ENCODE data around the gene PNPLA6. TPM values are rescaled to one million over a fixed set of nuclear protein-coding genes. Genes with fewer than 3 reads are reported as not detected.

Gene PNPLA6
- total and polyA plus RNA-seq, 2 experiments from 2014 or later: 65.0 to 86.6 TPM

- H3K27me3 ChIP-seq (replicated peaks; ENCODE audit: insufficient read depth): no peaks in the 10 kb centered on the region
These were observed 43.4 kb upstream of the PNPLA6 start for GRCh38 chr19:7492142-7492541.

GRCh38 chr19:7492558-7492957 is 43.0 kb upstream of the PNPLA6 start:
- Histone ChIP-seq H4K20me1 (ENCODE audit: insufficient read depth) (no peaks in the 10 kb centered on the region), H3K4me3 (no peak overlapping the region), H3K36me3 (ENCODE audit: low read depth) (no peaks in the 10 kb centered on the region), H3K27me3 (replicated peaks; ENCODE audit: insufficient read depth) (no peaks in the 10 kb centered on the region), H3K9ac (no peak overlapping the region), H3K9me2 (ENCODE audit: insufficient read depth) (no peaks in the 10 kb centered on the region), H3F3A (ENCODE audit: insufficient read depth) (no peaks in the 10 kb centered on the region), H2AFZ (no peak overlapping the region), H3K27ac (no peak overlapping the region), H3K9me3 (ENCODE audit: low read depth) (no peaks in the 10 kb centered on the region), H3K4me2 (ENCODE audit: unreplicated experiment) (no peak overlapping the region), H3K4me1 (ENCODE audit: insufficient read depth) (peaks cover 4% of the 10 kb centered on the region; the same call in 1 of the 2 replicates), H3K79me2 (ENCODE audit: insufficient read depth) (no peaks in the 10 kb centered on the region)
- 47 to 54% methylated on average over 11 of the region's 11 CpGs for WGBS, 2 experiments (ENCODE audit: low coverage in 1 of 2, low lambda C conversion rate in 2 of 2, missing lambda C conversion rate in 2 of 2)
- TF ChIP-seq EZH2 (IDR thresholded peaks at IDR 0.05; ENCODE audit: insufficient read depth, poor library complexity, severe bottlenecking): no peak
- no peak for TF ChIP-seq EZH2phosphoT487 (IDR thresholded peaks at IDR 0.05; ENCODE audit: insufficient read depth, low read depth)
- in situ Hi-C loops (cut with MboI): no loop called here
- DNase-seq: no peak

More at GRCh38 chr19:7492142-7492541, 43.4 kb upstream of the PNPLA6 start:
- Histone ChIP-seq H2AFZ (no peak overlapping the region), H3K4me3 (no peak overlapping the region), H3K4me1 (ENCODE audit: insufficient read depth) (peaks cover 4% of the 10 kb centered on the region; the same call in 1 of the 2 replicates), H3K4me2 (ENCODE audit: unreplicated experiment) (no peak overlapping the region), H3K9me3 (ENCODE audit: low read depth) (no peaks in the 10 kb centered on the region), H3K27ac (no peak overlapping the region), H3K36me3 (ENCODE audit: low read depth) (no peaks in the 10 kb centered on the region), H3F3A (ENCODE audit: insufficient read depth) (no peaks in the 10 kb centered on the region), H4K20me1 (ENCODE audit: insufficient read depth) (no peaks in the 10 kb centered on the region), H3K9ac (no peak overlapping the region), H3K9me2 (ENCODE audit: insufficient read depth) (no peaks in the 10 kb centered on the region), H3K79me2 (ENCODE audit: insufficient read depth) (no peaks in the 10 kb centered on the region)
- in situ Hi-C loops (cut with MboI): no loop called here
- TF ChIP-seq EZH2 (IDR thresholded peaks at IDR 0.05; ENCODE audit: insufficient read depth, poor library complexity, severe bottlenecking) (no peak), EZH2phosphoT487 (IDR thresholded peaks at IDR 0.05; ENCODE audit: insufficient read depth, low read depth) (no peak)
- WGBS, 2 experiments (ENCODE audit: low coverage in 1 of 2, low lambda C conversion rate in 2 of 2, missing lambda C conversion rate in 2 of 2): 29 to 37% methylated on average over 4 of the region's 4 CpGs
- peak; percentile 72 for DNase-seq

GRCh38 chr19:7494416-7495098 is 41.0 kb upstream of the PNPLA6 start:
- no peak for DNase-seq
- H2AFZ ChIP-seq: no peak overlapping the region
- no peaks in the 10 kb centered on the region for H3K9me2 ChIP-seq (ENCODE audit: insufficient read depth)

GRCh38 chr19:7497292-7497691 is 38.2 kb upstream of the PNPLA6 start:
- DNase-seq: peak; percentile 50
- Histone ChIP-seq H3K27ac (no peak overlapping the region), H3K79me2 (ENCODE audit: insufficient read depth) (no peaks in the 10 kb centered on the region), H3K4me1 (ENCODE audit: insufficient read depth) (no peaks in the 10 kb centered on the region), H3K9me3 (ENCODE audit: low read depth) (no peaks in the 10 kb centered on the region), H3K36me3 (ENCODE audit: low read depth) (no peaks in the 10 kb centered on the region), H4K20me1 (ENCODE audit: insufficient read depth) (no peaks in the 10 kb centered on the region), H3K9me2 (ENCODE audit: insufficient read depth) (no peaks in the 10 kb centered on the region), H3K4me3 (no peak overlapping the region), H3K27me3 (replicated peaks; ENCODE audit: insufficient read depth) (peaks cover 17% of the 10 kb centered on the region), H2AFZ (no peak overlapping the region), H3F3A (ENCODE audit: insufficient read depth) (no peaks in the 10 kb centered on the region), H3K4me2 (ENCODE audit: unreplicated experiment) (no peak overlapping the region), H3K9ac (no peak overlapping the region)
- TF ChIP-seq EZH2 (IDR thresholded peaks at IDR 0.05; ENCODE audit: insufficient read depth, poor library complexity, severe bottlenecking) (no peak), EZH2phosphoT487 (IDR thresholded peaks at IDR 0.05; ENCODE audit: insufficient read depth, low read depth) (no peak)
- in situ Hi-C loops (cut with MboI): no loop called here
- WGBS, 2 experiments (ENCODE audit: low coverage in 1 of 2, low lambda C conversion rate in 2 of 2, missing lambda C conversion rate in 2 of 2): 57% methylated on average over 7 of the region's 7 CpGs

More at GRCh38 chr19:7494416-7495098, 41.0 kb upstream of the PNPLA6 start:
- no peaks in the 10 kb centered on the region for H3K36me3 ChIP-seq (ENCODE audit: low read depth)
- H3K79me2 ChIP-seq (ENCODE audit: insufficient read depth): no peaks in the 10 kb centered on the region
- H3K27me3 ChIP-seq (replicated peaks; ENCODE audit: insufficient read depth): peaks cover 7% of the 10 kb centered on the region
- H3K4me3 ChIP-seq: no peak overlapping the region
- in situ Hi-C loops (cut with MboI): no loop called here
- no peak overlapping the region for H3K4me2 ChIP-seq (ENCODE audit: unreplicated experiment)
- H4K20me1 ChIP-seq (ENCODE audit: insufficient read depth): no peaks in the 10 kb centered on the region
- no peak overlapping the region for H3K9ac ChIP-seq
- H3F3A ChIP-seq (ENCODE audit: insufficient read depth): no peaks in the 10 kb centered on the region
- no peak overlapping the region for H3K27ac ChIP-seq
- H3K4me1 ChIP-seq (ENCODE audit: insufficient read depth): no peaks in the 10 kb centered on the region
- no peak for TF ChIP-seq EZH2phosphoT487 (IDR thresholded peaks at IDR 0.05; ENCODE audit: insufficient read depth, low read depth)
- TF ChIP-seq EZH2 (IDR thresholded peaks at IDR 0.05; ENCODE audit: insufficient read depth, poor library complexity, severe bottlenecking): no peak
- no peaks in the 10 kb centered on the region for H3K9me3 ChIP-seq (ENCODE audit: low read depth)
- WGBS, 2 experiments (ENCODE audit: low coverage in 1 of 2, low lambda C conversion rate in 2 of 2, missing lambda C conversion rate in 2 of 2): 66 to 75% methylated on average over 13 of the region's 13 CpGs

Measured in GM23248 (cell line).